CD4-positive, alpha-beta T cell (primary cell): Measurements from ENCODE around the gene FAM135A. TPM values are rescaled to one million over a fixed set of nuclear protein-coding genes. Genes with fewer than 3 reads are reported as not detected.
"Not testable (repeated sequence)": the region's sequence is repeated elsewhere in the genome, so short reads cannot be mapped to it uniquely, and the experiment has no call there.

Experiments
- ATAC-seq: fragments of 200-7000 bp; cut with Tn5 transposase; one replicate; pipeline ENCODE4 v1.10.0; 2022; ENCODE audit warnings: mild to moderate bottlenecking; ENCODE audit not compliant: poor library complexity
- CTCF ChIA-PET: fragments of 350-600 bp; sonication (Branson Sonifier 250); formaldehyde crosslinking; loops from one replicate; lab custom pipeline; 2021; ENCODE audit warnings: antibody characterized with exemption, inconsistent platforms; lab: Charles Lee
- POLR2A ChIA-PET: fragments of 350-600 bp; sonication (Branson Sonifier 250); formaldehyde crosslinking; loops from one replicate; lab custom pipeline; 2021; ENCODE audit warnings: antibody characterized with exemption, inconsistent platforms; lab: Charles Lee
- DNase-seq, 14 experiments: peaks; one replicate each; pipeline ENCODE4 v3.0.0-alpha.2; 2013 to 2020; ENCODE audit warnings: mixed read lengths in 2 of 14
- H3K27ac ChIP-seq, 2 donors: one replicate each; pipeline versions ENCODE4 v1.5.1 to v1.7.0; 2013; ENCODE audit warnings: low read length in 2 of 2, low read depth in 1 of 2, mild to moderate bottlenecking in 1 of 2
- H3K27me3 ChIP-seq, 2 experiments: 1 replicate in 1 of 2; 2 replicates in 1 of 2; pipeline versions ENCODE4 v1.6.1 to v1.7.0; 2013; ENCODE audit warnings: low read length in 2 of 2, control low read depth in 1 of 2, mild to moderate bottlenecking in 1 of 2, moderate library complexity in 1 of 2; ENCODE audit not compliant: insufficient read depth in 2 of 2, control insufficient read depth in 1 of 2
- H3K36me3 ChIP-seq: one replicate; pipeline ENCODE4 v1.6.1; 2013; ENCODE audit warnings: low read length, control low read depth; ENCODE audit not compliant: insufficient read depth
- H3K4me1 ChIP-seq: one replicate; pipeline ENCODE4 v1.6.1; 2013; ENCODE audit warnings: low read length, control low read depth; ENCODE audit not compliant: insufficient read depth
- H3K4me3 ChIP-seq: one replicate; pipeline ENCODE4 v1.5.1; 2013; ENCODE audit warnings: mild to moderate bottlenecking, low read length, moderate library complexity
- H3K9me3 ChIP-seq, 2 experiments: 1 replicate in 1 of 2; 2 replicates in 1 of 2; pipeline versions ENCODE4 v1.6.1 to v1.7.0; 2013; ENCODE audit warnings: low read length in 2 of 2, mild to moderate bottlenecking in 2 of 2, control low read depth in 1 of 2, moderate library complexity in 1 of 2; ENCODE audit not compliant: control insufficient read depth in 1 of 2, insufficient read depth in 1 of 2
- H3K27ac Mint-ChIP-seq: one replicate; pipeline ENCODE4 v1.8.0; 2020; ENCODE audit warnings: mixed read lengths
- H3K27me3 Mint-ChIP-seq: one replicate; pipeline ENCODE4 v1.8.0; 2021; ENCODE audit warnings: mixed read lengths
- H3K36me3 Mint-ChIP-seq: one replicate; pipeline ENCODE4 v1.8.0; 2021; ENCODE audit warnings: low read depth, mixed read lengths
- H3K4me1 Mint-ChIP-seq: one replicate; pipeline ENCODE4 v1.8.0; 2021; ENCODE audit warnings: low read depth, mixed read lengths
- H3K4me3 Mint-ChIP-seq: one replicate; pipeline ENCODE4 v1.8.0; 2020; ENCODE audit warnings: mild to moderate bottlenecking, mixed read lengths
- H3K9me3 Mint-ChIP-seq: one replicate; pipeline ENCODE4 v1.8.0; 2020; ENCODE audit warnings: mixed read lengths
- intact Hi-C, 2 experiments: fragments of 100-400 bp; cut with DNase I in 1 of 2; cut with micrococcal nuclease in 1 of 2; formaldehyde crosslinking; loops; one replicate each; pipeline versions ENCODE4 v1.15.1 to v1.9.0; 2023 to 2025; cut with DNase I, micrococcal nuclease
- total RNA-seq, 174 experiments: library from RNA in 2 of 174; stranded (reverse) in 2 of 174; gene quantifications; one replicate each; pipeline ENCODE4 v1.2.3 and lab custom pipeline; 2021 to 2026
- TF ChIP-seq, protein P1 (sequence below): fragments of 200-600 bp; IDR thresholded peaks from one replicate; pipeline ENCODE4 v1.8.0; 2022; ENCODE audit warnings: antibody characterized with exemption, mild to moderate bottlenecking

The FAM135A gene
- total RNA-seq, 2 experiments from 2014 or later = 5.6 to 6.6 TPM

DNA sequence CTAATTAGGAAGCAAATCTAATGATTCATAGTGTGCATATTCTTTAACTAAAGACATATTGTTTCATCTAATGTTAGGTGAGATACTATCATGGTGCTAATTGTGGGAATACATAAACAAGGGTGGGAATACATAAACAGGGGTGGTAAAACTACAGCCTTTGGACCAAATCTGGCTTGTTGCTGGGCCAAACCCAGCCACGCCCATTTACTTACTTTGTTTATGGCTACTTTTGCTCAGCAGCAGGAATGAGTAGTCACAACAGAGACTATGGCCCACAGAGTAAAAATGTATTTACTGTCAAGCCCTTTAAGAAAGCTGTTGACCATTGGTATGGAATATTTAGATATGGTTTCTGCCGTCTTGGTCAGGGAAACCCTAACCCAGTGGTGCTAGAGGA lies 31.7 kb downstream of the FAM135A start:
- H3K27me3 ChIP-seq = no peaks in the 10 kb centered on the region
- TF ChIP-seq, protein P1, sequence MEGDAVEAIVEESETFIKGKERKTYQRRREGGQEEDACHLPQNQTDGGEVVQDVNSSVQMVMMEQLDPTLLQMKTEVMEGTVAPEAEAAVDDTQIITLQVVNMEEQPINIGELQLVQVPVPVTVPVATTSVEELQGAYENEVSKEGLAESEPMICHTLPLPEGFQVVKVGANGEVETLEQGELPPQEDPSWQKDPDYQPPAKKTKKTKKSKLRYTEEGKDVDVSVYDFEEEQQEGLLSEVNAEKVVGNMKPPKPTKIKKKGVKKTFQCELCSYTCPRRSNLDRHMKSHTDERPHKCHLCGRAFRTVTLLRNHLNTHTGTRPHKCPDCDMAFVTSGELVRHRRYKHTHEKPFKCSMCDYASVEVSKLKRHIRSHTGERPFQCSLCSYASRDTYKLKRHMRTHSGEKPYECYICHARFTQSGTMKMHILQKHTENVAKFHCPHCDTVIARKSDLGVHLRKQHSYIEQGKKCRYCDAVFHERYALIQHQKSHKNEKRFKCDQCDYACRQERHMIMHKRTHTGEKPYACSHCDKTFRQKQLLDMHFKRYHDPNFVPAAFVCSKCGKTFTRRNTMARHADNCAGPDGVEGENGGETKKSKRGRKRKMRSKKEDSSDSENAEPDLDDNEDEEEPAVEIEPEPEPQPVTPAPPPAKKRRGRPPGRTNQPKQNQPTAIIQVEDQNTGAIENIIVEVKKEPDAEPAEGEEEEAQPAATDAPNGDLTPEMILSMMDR = no peak
- ATAC-seq (no peak), DNase-seq (no peak)
- no peak overlapping the region for H3K4me3 ChIP-seq
- no peaks in the 10 kb centered on the region for H3K4me1 Mint-ChIP-seq
- H3K27me3 Mint-ChIP-seq = no peaks in the 10 kb centered on the region
- H3K27ac Mint-ChIP-seq = no peak overlapping the region
- H3K9me3 Mint-ChIP-seq = no peaks in the 10 kb centered on the region
- peaks cover 4% of the 10 kb centered on the region for H3K36me3 ChIP-seq
- peaks cover 46% of the 10 kb centered on the region for H3K36me3 Mint-ChIP-seq
- H3K9me3 ChIP-seq = peaks cover 0 to 5% of the 10 kb centered on the region in 2 experiments
- H3K4me1 ChIP-seq = no peaks in the 10 kb centered on the region
- intact Hi-C loops = no loop called here
- no peak overlapping the region for H3K27ac ChIP-seq
- CTCF ChIA-PET = no interaction called here
- no peak overlapping the region for H3K4me3 Mint-ChIP-seq
- POLR2A ChIA-PET = no interaction called here

DNA sequence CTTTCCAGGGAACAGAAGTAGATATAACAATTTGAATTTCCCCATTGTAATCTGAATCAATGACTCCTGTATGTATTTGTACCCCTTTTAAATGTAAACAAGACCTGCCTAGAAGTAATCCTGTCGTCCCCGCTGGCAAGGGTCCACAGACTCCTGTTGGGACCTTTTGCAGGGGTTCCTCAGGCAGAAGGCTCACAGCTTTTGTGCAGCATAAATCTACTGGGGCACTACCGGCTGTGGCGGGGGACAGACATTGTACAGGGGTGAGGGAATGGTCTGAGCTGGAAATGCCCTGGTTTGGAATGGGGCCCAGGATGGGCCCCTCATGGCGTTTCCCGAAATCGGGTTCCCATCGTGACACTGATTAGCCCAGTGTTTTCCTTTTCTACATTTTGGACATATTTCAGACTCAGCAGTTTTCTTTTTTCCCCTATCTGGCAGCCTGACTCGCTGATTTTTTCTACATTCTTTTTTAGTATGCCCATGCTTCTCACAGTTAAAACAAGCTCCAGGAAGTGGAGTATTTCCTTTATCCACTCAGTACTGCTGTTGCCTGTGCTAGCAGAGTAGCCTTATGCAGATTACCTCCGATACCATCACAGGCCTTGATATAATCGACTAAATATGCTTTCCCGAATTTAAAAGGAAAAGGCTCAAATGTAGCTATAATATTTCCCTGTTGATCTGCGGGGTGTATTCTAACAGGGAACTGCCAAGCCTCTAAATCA lies 34.2 kb downstream of the FAM135A start:
- H3K4me1 Mint-ChIP-seq, H3K4me1 ChIP-seq, ATAC-seq, POLR2A ChIA-PET, H3K27me3 ChIP-seq, H3K27ac Mint-ChIP-seq, H3K4me3 ChIP-seq, H3K4me3 Mint-ChIP-seq, H3K9me3 ChIP-seq, H3K36me3 ChIP-seq, CTCF ChIA-PET, intact Hi-C loops, H3K27me3 Mint-ChIP-seq, H3K27ac ChIP-seq, H3K9me3 Mint-ChIP-seq, DNase-seq: not testable (repeated sequence)
- H3K36me3 Mint-ChIP-seq = peaks cover 47% of the 10 kb centered on the region

DNA sequence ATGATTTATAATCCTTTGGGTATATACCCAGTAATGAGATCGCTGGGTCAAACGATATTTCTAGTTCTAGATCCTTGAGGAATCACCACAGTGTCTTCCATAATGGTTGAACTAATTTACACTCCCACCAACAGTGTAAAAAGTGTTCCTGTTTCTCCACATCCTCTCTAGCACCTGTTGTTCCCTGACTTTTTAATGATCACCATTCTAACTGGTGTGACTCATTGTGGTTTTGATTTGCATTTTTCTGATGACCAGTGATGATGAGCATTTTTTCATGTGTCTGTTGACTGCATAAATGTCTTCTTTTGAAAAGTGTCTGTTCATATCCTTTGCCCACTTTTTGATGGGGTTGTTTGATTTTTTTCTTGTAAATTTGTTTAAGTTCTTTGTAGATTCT lies 40.6 kb downstream of the FAM135A start:
- H3K4me3 Mint-ChIP-seq, H3K36me3 ChIP-seq, H3K9me3 ChIP-seq, H3K27ac ChIP-seq, H3K9me3 Mint-ChIP-seq, intact Hi-C loops, H3K4me3 ChIP-seq, POLR2A ChIA-PET, H3K27me3 Mint-ChIP-seq, H3K4me1 ChIP-seq, H3K27me3 ChIP-seq, ATAC-seq, CTCF ChIA-PET, H3K4me1 Mint-ChIP-seq, DNase-seq, H3K27ac Mint-ChIP-seq: not testable (repeated sequence)
- peaks cover 51% of the 10 kb centered on the region for H3K36me3 Mint-ChIP-seq

DNA sequence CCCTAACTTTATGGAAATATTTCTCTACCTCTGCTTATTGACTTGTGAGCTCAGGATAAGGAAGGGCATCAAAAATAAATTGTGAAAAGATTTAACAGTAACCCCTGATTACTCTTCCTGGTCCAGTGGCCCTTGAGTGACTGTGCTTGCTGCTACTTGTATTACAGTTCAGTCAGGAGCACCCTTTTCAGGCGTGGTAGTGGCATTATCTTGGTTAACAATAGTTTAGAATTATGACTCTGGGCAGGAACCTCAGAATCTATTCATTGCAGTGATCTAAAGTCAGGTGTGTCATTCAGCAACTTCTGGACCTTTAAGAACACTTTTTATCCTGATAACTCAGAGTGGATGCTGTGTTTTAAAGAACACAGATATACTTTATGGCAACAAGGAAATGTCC lies 43.4 kb downstream of the FAM135A start:
- POLR2A ChIA-PET = no interaction called here
- no peak overlapping the region for H3K4me3 Mint-ChIP-seq
- no peaks in the 10 kb centered on the region for H3K4me1 ChIP-seq
- H3K36me3 Mint-ChIP-seq = peaks cover 45% of the 10 kb centered on the region
- no peak overlapping the region for H3K27ac ChIP-seq
- H3K27ac Mint-ChIP-seq = no peak overlapping the region
- H3K27me3 Mint-ChIP-seq = no peaks in the 10 kb centered on the region
- H3K9me3 Mint-ChIP-seq = peaks cover 4% of the 10 kb centered on the region
- DNase-seq = no peak
- H3K9me3 ChIP-seq = peaks cover 0 to 2% of the 10 kb centered on the region in 2 experiments
- no peaks in the 10 kb centered on the region for H3K36me3 ChIP-seq
- intact Hi-C loops = no loop called here
- no peak overlapping the region for H3K4me3 ChIP-seq
- ATAC-seq = no peak
- no peaks in the 10 kb centered on the region for H3K4me1 Mint-ChIP-seq
- CTCF ChIA-PET = no interaction called here
- TF ChIP-seq, protein P1 = no peak
- H3K27me3 ChIP-seq = no peaks in the 10 kb centered on the region
